GM12865 (cell line): ENCODE measurements around the gene LECT2.

ENCODE experiments used
- DNase-seq: peaks from one replicate; pipeline ENCODE4 v3.0.0; 2010; ENCODE audit warnings: low read depth
- H3K4me3 ChIP-seq: 2 replicates; pipeline ENCODE4 v1.5.1; 2011; ENCODE audit warnings: mild to moderate bottlenecking, low read depth, low read length, control low read depth
- TF ChIP-seq, protein P1 (sequence below): IDR thresholded peaks from 2 replicates; pipeline ENCODE4 v1.5.1; 2011; ENCODE audit warnings: low read length, control low read depth, low read depth, inconsistent platforms; ENCODE audit not compliant: insufficient read depth; ENCODE audit errors: missing control alignments

LECT2 gene

DNA sequence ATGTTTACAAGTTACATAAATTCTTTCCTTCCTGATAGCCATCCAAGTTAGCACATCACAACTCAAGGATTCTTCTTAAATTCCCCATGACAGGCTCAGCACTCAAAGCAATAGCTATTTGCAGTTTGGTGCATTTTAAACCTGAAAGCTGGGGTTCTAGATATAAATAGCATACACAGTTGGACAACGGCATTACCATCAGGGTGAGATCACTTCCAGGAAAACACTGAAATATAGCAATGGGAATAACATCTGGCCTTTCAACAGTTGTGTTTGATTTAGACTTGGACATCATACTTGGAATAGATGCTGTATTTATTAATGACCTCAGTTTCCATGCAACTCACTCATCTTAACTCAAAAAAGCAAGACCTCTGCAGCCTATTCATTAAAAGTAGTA lies 24.7 kb upstream of the LECT2 start:
- TF ChIP-seq, protein P1, sequence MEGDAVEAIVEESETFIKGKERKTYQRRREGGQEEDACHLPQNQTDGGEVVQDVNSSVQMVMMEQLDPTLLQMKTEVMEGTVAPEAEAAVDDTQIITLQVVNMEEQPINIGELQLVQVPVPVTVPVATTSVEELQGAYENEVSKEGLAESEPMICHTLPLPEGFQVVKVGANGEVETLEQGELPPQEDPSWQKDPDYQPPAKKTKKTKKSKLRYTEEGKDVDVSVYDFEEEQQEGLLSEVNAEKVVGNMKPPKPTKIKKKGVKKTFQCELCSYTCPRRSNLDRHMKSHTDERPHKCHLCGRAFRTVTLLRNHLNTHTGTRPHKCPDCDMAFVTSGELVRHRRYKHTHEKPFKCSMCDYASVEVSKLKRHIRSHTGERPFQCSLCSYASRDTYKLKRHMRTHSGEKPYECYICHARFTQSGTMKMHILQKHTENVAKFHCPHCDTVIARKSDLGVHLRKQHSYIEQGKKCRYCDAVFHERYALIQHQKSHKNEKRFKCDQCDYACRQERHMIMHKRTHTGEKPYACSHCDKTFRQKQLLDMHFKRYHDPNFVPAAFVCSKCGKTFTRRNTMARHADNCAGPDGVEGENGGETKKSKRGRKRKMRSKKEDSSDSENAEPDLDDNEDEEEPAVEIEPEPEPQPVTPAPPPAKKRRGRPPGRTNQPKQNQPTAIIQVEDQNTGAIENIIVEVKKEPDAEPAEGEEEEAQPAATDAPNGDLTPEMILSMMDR = no peak
- H3K4me3 ChIP-seq = no peak overlapping the region
- no peak for DNase-seq

DNA sequence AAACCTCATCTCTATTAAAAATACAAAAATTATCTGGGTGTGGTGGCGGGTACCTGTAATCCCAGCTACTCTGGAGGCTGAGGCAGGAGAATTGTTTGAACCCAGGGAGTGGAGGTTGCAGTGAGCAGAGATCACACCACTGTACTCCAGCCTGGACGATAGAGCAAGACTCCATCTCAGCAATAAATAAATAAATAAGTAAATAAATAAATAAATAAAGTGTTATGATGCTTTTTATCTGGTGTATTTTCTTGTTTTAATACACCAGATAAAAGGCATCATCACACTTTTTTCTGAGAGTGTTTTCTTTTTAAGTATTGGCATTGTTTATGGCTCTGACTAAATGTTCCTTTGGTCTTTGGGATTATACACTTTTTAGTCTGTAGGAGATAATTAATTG lies 24.2 kb upstream of the LECT2 start:
- no peak overlapping the region for H3K4me3 ChIP-seq
- TF ChIP-seq, protein P1 = no peak
- no peak for DNase-seq

DNA sequence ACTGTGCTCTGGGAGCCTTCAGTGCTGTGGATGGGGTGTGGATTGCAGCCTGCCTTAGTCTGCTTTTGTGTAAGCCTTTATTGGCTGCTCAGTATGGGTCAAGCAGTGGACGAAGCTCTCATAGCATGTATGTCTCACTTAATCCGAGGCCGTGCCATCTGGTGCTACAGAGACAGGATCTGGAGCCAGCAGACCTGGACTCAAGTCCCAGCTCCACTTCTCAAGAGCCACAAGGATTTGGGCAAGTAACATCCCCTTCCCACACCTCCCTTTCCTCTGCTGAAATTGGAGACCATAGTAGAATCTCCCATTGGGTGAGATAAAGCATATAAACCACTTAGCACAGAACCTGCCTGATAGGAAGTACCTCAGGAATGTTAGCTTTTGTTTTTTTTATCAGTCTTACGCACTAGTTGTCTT lies 23.4 kb upstream of the LECT2 start:
- DNase-seq = no peak
- no peak overlapping the region for H3K4me3 ChIP-seq
- TF ChIP-seq, protein P1 = no peak

DNA sequence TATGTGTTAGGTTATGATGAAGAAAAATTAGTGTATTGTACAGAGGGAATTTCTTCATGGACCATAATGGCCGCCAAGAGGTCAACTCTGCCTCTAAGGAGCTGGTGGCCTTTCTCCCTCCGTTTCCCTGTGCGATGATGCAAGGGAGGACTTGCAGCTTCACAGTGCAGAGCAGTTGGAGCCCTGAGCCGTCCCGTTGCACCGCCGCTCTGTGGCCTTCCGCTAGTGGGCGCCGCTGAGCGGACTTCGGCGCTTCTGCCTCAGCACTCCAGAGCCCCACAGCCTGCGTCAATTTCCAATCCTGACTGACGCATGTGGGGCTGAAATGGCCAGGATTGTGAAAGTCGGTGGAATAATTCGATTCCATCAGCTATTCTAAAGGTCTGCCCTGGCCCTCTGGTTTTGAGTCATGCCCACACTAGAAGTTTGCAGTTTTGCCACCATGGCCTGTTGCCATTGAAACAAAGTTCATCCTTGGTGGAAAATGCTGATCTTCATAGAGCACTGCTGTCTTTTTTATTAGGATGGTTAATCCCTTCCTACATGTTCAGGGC lies 22.7 kb upstream of the LECT2 start:
- TF ChIP-seq, protein P1 = peak; percentile 95
- H3K4me3 ChIP-seq = no peak overlapping the region
- DNase-seq = peak; percentile 66

DNA sequence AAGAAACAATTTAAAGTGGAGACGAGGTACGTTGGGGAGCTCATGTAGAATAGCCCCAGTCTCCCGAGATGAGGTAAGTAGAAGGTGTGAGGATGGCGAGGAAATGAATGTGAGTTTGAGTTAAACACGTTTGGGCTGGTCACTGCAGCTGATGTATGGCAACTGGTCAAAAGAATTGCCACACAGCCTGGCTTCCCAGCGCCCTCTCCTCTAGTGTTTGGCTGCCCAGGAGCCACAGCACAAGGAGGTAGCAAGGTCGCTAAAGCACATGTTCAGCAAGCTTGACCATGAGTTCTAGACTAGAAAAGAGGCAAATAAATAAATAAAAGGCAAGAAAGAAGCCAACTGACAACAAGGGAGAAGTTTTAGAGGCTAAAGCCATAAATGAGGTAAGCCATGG lies 21.4 kb upstream of the LECT2 start:
- DNase-seq = no peak
- TF ChIP-seq, protein P1 = no peak
- no peak overlapping the region for H3K4me3 ChIP-seq

DNA sequence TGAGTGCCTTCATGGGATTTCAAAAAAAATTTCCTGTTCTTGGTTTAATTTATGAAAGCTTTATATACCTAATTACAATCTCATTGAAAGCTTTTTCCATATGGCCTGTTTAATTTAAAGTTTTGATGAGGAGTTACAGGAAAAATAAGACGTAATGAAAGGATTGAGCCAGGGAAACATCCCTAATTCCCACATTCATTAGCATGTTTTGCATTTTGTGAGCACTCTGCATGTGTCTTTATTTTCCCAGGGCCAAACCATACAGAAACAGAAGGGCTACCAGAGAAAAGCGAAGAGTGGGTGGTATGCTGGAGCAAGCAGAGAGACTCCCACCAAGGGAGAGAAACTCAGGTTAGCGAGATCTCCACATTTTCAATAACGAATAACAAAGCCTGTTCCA lies 20.3 kb upstream of the LECT2 start:
- H3K4me3 ChIP-seq = no peak overlapping the region
- TF ChIP-seq, protein P1 = no peak
- no peak for DNase-seq

DNA sequence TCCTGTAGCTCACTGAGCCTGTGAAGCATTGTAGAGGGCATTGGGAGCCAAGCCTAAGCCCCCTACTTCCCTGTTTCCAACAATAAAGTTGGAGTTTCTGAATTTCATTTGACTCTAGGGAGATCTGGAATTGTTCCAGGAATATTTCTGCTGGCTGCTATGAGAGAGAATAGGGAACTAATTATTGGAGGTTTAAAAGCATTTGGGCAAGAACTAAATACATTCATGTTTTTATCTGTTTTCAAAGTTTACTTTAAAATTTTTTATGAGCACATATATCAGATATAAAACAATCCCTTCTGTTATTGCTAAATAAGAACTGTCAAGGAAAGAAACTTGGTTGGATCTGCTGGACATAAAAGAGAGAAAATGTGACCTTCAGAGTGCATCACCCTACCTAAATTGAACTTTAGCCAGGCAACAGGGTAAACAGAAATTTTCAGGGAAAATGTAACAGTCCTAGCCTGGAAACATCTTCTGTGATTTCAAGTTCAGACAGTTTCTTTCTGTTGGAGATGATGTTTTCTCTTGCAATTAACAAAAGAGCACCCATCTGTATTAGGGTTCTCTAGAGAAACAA lies 19.3 kb upstream of the LECT2 start:
- DNase-seq = no peak
- H3K4me3 ChIP-seq = no peak overlapping the region
- TF ChIP-seq, protein P1 = no peak
